Gastrocnemius medialis (tissue), 4 donors: ENCODE measurements around the gene GASK1A. TPM values are rescaled to one million over a fixed set of nuclear protein-coding genes. Genes with fewer than 3 reads are reported as not detected.

Source experiments
- ATAC-seq, 2 donors: fragments of 150-250 bp; one replicate each; pipeline ENCODE4 v1.9.1; 2016
- DNase-seq, 2 donors: peaks; one replicate each; pipeline ENCODE4 v3.0.0-alpha.2; 2019
- H3K27ac ChIP-seq, 4 donors: fragments of 200-600 bp; sonication (generic); 1 replicate in 1 of 4; 2 replicates in 3 of 4; pipeline ENCODE4 v1.5.1; 2016 to 2018; ENCODE audit warnings: mild to moderate bottlenecking in 2 of 4, moderate library complexity in 1 of 4
- H3K27me3 ChIP-seq, 3 donors: fragments of 200-600 bp; sonication (generic) in 2 of 3; 1 replicate in 1 of 3; 2 replicates in 2 of 3; pipeline versions ENCODE4 v1.5.1 to v1.6.0; 2016 to 2019; ENCODE audit warnings: mild to moderate bottlenecking in 1 of 3, moderate library complexity in 1 of 3
- H3K36me3 ChIP-seq, 2 donors: fragments of 200-600 bp; sonication (generic) in 1 of 2; one replicate each; pipeline ENCODE4 v1.5.1; 2017 to 2018
- H3K4me1 ChIP-seq, 2 donors: fragments of 200-600 bp; sonication (generic) in 1 of 2; one replicate each; pipeline ENCODE4 v1.5.1; 2016 to 2017; ENCODE audit warnings: mild to moderate bottlenecking in 2 of 2
- H3K4me3 ChIP-seq, 4 donors: fragments of 200-600 bp; sonication (generic) in 3 of 4; 1 replicate in 1 of 4; 2 replicates in 3 of 4; pipeline ENCODE4 v1.5.1; 2016 to 2019; ENCODE audit warnings: mild to moderate bottlenecking in 2 of 4
- H3K9me3 ChIP-seq, 3 donors: fragments of 200-600 bp; sonication (generic) in 2 of 3; 1 replicate in 1 of 3; 2 replicates in 2 of 3; pipeline ENCODE4 v1.5.1; 2016 to 2019
- CTCF ChIP-seq, 5 experiments: fragments of 450-650 bp in 3 of 5; fragments of 200-600 bp in 2 of 5; sonication (generic) in 2 of 5; IDR thresholded peaks in 4 of 5; conservative IDR thresholded peaks in 1 of 5; 1 replicate in 4 of 5; 2 replicates in 1 of 5; pipeline ENCODE4 v1.5.1; 2016 to 2019; ENCODE audit warnings: antibody characterized with exemption in 5 of 5, mild to moderate bottlenecking in 3 of 5, moderate library complexity in 3 of 5
- POLR2A ChIP-seq, 2 donors: fragments of 450-650 bp; IDR thresholded peaks; one replicate each; pipeline ENCODE4 v1.6.1; 2017; ENCODE audit warnings: antibody characterized with exemption in 2 of 2, mild to moderate bottlenecking in 2 of 2, moderate library complexity in 2 of 2
- in situ Hi-C, 4 donors: fragments of 200-750 bp; cut with MboI; loops; one replicate each; pipeline versions ENCODE4 v1.15.0 to v1.8.0; 2017; ENCODE audit warnings: low sequenced_read_pairs in 4 of 4
- intact Hi-C: fragments of 100-400 bp; cut with DNase I; formaldehyde crosslinking; loops from one replicate; pipeline ENCODE4 v1.15.1; 2023; ENCODE audit warnings: low total_unique reads
- total RNA-seq, 4 donors: library from RNA; depleted of rRNA; stranded (reverse); fragments of >200 nt; gene quantifications; one replicate each; pipeline versions ENCODE4 v1.1.0 to v1.2.3, GENCODE V29; 2016

GASK1A gene
- total RNA-seq, 4 donors from 2014 or later: 0.52 to 6.8 (median 0.87) TPM

GRCh38 chr3:42996633-42997075 lies 17.5 kb downstream of the GASK1A start:
- in situ Hi-C loops (no loop called here), intact Hi-C loops (no loop called here)
- TF ChIP-seq POLR2A (IDR thresholded peaks at IDR 0.05): no peak
- TF ChIP-seq CTCF (IDR thresholded peaks at IDR 0.05 in 4 of 5, conservative IDR thresholded peaks at IDR 0.05 in 1 of 5): no peak
- ATAC-seq (peak; percentile 40 to 67), DNase-seq (peak; percentile 59 to 63)
- Histone ChIP-seq H3K27me3 (no peaks in the 10 kb centered on the region), H3K4me1 (peaks cover 34 to 39% of the 10 kb centered on the region in 2 donors), H3K36me3 (no peaks in the 10 kb centered on the region), H3K4me3 (no peak overlapping the region), H3K27ac (peak overlapping the region; percentile 32 to 83 (median 56)), H3K9me3 (no peaks in the 10 kb centered on the region)

- in situ Hi-C loops (no loop called here), intact Hi-C loops (no loop called here)
- ATAC-seq: no peak
- no peaks in the 10 kb centered on the region for H3K27me3 ChIP-seq
- TF ChIP-seq CTCF (IDR thresholded peaks at IDR 0.05 in 4 of 5, conservative IDR thresholded peaks at IDR 0.05 in 1 of 5) (no peak), POLR2A (IDR thresholded peaks at IDR 0.05) (no peak)
- H3K36me3 ChIP-seq: no peaks in the 10 kb centered on the region
- no peak for DNase-seq
- H3K9me3 ChIP-seq: no peaks in the 10 kb centered on the region
- peaks cover 41 to 47% of the 10 kb centered on the region in 2 donors for H3K4me1 ChIP-seq
- H3K4me3 ChIP-seq: no peak overlapping the region
- peak overlapping the region in 3 of 4 donors; percentile 11 to 81 (median 79) for H3K27ac ChIP-seq
Measured at GRCh38 chr3:42999212-42999611, 20.1 kb downstream of the GASK1A start.

- no peaks in the 10 kb centered on the region for H3K27me3 ChIP-seq
- TF ChIP-seq POLR2A (IDR thresholded peaks at IDR 0.05) (no peak), CTCF (IDR thresholded peaks at IDR 0.05 in 4 of 5, conservative IDR thresholded peaks at IDR 0.05 in 1 of 5) (no peak)
- intact Hi-C loops: loop anchor here (2.0 to 10.0 kb wide), 4 partner anchors 107 to 1335 kb away; partner anchors contain the start of genes ANO10, POMGNT2 and TCAIM
- no peak for DNase-seq
- no peak for ATAC-seq
- no peaks in the 10 kb centered on the region for H3K9me3 ChIP-seq
- peaks cover 41 to 47% of the 10 kb centered on the region in 2 donors for H3K4me1 ChIP-seq
- in situ Hi-C loops: no loop called here
- peak overlapping the region; percentile 11 to 81 (median 80) for H3K27ac ChIP-seq
- H3K36me3 ChIP-seq: no peaks in the 10 kb centered on the region
- no peak overlapping the region for H3K4me3 ChIP-seq
Measured at GRCh38 chr3:42999632-43000031, 20.5 kb downstream of the GASK1A start.

GRCh38 chr3:43000387-43000786 lies 21.3 kb downstream of the GASK1A start:
- ATAC-seq (no peak), DNase-seq (no peak)
- intact Hi-C loops (loop anchor here (2.0 to 10.0 kb wide), 4 partner anchors 106 to 1334 kb away; partner anchors contain the start of genes ANO10, POMGNT2 and TCAIM), in situ Hi-C loops (no loop called here)
- H3K36me3 ChIP-seq: no peaks in the 10 kb centered on the region
- no peak overlapping the region for H3K4me3 ChIP-seq
- TF ChIP-seq CTCF (IDR thresholded peaks at IDR 0.05 in 4 of 5, conservative IDR thresholded peaks at IDR 0.05 in 1 of 5) (no peak), POLR2A (IDR thresholded peaks at IDR 0.05) (no peak)
- H3K27me3 ChIP-seq: no peaks in the 10 kb centered on the region
- peaks cover 41 to 47% of the 10 kb centered on the region in 2 donors for H3K4me1 ChIP-seq
- H3K27ac ChIP-seq: peak overlapping the region; percentile 73 to 81 (median 80)
- H3K9me3 ChIP-seq: no peaks in the 10 kb centered on the region
